Measurements from ENCODE around the gene ARCN1.

- TF ChIP-seq CTCF (IDR thresholded peaks at IDR 0.05 in 4 of 5, conservative IDR thresholded peaks at IDR 0.05 in 1 of 5): no peak
- TF ChIP-seq POLR2A (IDR thresholded peaks at IDR 0.05): no peak
These were observed 45.1 kb upstream of the ARCN1 start, which contains the start of gene TTC36 for GRCh38 chr11:118527109-118527508.
